ENCODE results near the gene ARL8B. TPM values are rescaled to one million over a fixed set of nuclear protein-coding genes. Genes with fewer than 3 reads are reported as not detected.
A peak's percentile ranks its signal among the peaks of the same experiment; 100 is the strongest.

Gene ARL8B
- total and polyA plus RNA-seq, 9 of the 15 experiments (the other 6 are each of a cell fraction or from before 2014, with no cell fraction given), result 28.5 to 99.4 (median 77.2) TPM

DNA sequence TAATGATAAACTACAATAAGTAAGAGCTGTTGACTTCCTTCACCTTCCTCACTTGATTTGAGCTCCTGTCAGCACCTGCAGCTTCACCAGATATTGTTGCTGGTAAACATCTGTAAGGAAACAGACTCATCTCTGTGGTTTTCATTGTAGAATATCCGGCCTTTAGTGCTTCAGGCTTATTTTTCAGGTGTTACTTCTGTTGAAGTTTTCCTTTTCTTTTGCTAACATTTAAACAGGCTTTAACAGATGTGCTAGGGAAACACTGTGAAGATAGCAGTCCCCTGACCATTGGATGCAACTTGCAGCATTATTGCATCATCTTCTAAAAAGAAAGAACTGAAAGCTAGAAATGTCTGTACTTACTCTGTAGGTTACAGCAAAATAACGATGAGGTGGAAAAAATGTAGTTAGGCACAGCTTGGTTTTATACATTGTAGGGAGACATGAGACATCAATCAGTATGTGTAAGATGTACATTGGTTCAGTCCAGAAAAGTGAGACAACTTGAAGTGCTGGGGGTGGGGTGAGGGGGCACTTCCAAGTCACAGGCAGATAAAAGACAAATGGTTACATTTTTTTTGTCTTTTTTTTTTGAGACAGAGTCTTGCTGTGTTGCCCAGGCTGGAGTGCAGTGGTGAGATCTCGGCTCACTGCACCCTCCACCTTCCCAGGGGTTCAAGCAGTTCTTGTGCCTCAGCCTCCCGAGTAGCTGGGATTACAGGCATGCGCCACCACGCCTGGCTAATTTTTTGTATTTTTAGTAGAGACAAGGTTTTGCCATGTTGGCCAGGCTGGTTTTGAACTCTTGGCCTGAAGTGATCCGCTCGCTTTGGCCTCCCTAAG, 75.6 kb downstream of the ARL8B start (continued):
- TF ChIP-seq SMAD2 (IDR thresholded peaks at IDR 0.05; ENCODE audit: low read depth, low read length) (no peak), SMARCB1 (IDR thresholded peaks at IDR 0.05; ENCODE audit: insufficient read length, low read depth) (no peak), ATF4 (CRISPR knock-in tag; IDR thresholded peaks at IDR 0.05) (peak; percentile 100), ZNF217 (CRISPR knock-in tag; IDR thresholded peaks at IDR 0.05) (no peak), SNIP1 (IDR thresholded peaks at IDR 0.05; ENCODE audit: low read depth) (no peak), KDM5B (IDR thresholded peaks at IDR 0.05; ENCODE audit: insufficient replicate concordance, low read depth, low read length) (no peak), ZKSCAN8 (CRISPR knock-in tag; IDR thresholded peaks at IDR 0.05) (no peak), E2F3 (CRISPR knock-in tag; IDR thresholded peaks at IDR 0.05) (peak; percentile 30; the same call in 1 of the 2 replicates), RNF2 (IDR thresholded peaks at IDR 0.05) (no peak; the same call in 1 of the 2 replicates), MLX (CRISPR knock-in tag; conservative IDR thresholded peaks at IDR 0.05) (no peak), ZNF75A (CRISPR knock-in tag; IDR thresholded peaks at IDR 0.05) (no peak; the same call in 1 of the 2 replicates), POLR2G (IDR thresholded peaks at IDR 0.05; ENCODE audit: low read depth, low read length) (no peak), CREM (IDR thresholded peaks at IDR 0.05; ENCODE audit: low read depth) (no peak)
- TF ChIP-seq, protein P1, sequence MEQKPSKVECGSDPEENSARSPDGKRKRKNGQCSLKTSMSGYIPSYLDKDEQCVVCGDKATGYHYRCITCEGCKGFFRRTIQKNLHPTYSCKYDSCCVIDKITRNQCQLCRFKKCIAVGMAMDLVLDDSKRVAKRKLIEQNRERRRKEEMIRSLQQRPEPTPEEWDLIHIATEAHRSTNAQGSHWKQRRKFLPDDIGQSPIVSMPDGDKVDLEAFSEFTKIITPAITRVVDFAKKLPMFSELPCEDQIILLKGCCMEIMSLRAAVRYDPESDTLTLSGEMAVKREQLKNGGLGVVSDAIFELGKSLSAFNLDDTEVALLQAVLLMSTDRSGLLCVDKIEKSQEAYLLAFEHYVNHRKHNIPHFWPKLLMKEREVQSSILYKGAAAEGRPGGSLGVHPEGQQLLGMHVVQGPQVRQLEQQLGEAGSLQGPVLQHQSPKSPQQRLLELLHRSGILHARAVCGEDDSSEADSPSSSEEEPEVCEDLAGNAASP (IDR thresholded peaks at IDR 0.05), result no peak
- TF ChIP-seq, protein P2, sequence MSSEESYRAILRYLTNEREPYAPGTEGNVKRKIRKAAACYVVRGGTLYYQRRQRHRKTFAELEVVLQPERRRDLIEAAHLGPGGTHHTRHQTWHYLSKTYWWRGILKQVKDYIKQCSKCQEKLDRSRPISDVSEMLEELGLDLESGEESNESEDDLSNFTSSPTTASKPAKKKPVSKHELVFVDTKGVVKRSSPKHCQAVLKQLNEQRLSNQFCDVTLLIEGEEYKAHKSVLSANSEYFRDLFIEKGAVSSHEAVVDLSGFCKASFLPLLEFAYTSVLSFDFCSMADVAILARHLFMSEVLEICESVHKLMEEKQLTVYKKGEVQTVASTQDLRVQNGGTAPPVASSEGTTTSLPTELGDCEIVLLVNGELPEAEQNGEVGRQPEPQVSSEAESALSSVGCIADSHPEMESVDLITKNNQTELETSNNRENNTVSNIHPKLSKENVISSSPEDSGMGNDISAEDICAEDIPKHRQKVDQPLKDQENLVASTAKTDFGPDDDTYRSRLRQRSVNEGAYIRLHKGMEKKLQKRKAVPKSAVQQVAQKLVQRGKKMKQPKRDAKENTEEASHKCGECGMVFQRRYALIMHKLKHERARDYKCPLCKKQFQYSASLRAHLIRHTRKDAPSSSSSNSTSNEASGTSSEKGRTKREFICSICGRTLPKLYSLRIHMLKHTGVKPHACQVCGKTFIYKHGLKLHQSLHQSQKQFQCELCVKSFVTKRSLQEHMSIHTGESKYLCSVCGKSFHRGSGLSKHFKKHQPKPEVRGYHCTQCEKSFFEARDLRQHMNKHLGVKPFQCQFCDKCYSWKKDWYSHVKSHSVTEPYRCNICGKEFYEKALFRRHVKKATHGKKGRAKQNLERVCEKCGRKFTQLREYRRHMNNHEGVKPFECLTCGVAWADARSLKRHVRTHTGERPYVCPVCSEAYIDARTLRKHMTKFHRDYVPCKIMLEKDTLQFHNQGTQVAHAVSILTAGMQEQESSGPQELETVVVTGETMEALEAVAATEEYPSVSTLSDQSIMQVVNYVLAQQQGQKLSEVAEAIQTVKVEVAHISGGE (CRISPR knock-in tag; IDR thresholded peaks at IDR 0.05), result no peak

All from K562 (cell line).